Kidney glomerular epithelial cell (primary cell): ENCODE results near the gene VTA1.
"Not testable (repeated sequence)": the region's sequence is repeated elsewhere in the genome, so short reads cannot be mapped to it uniquely, and the experiment has no call there.

Experiments
- DNase-seq: peaks from one replicate; lab custom pipeline; 2025; lab: John Stamatoyannopoulos, UW

VTA1 gene

GRCh38 chr6:142146828-142147662 is at the start of gene VTA1, which contains the start of gene NMBR:
Gene VTA1, plus strand, starts transcription at chr6:142147263. Its CDS starts 25 bp downstream, at chr6:142147288.
Gene NMBR, minus strand, starts transcription at chr6:142147122. Its CDS starts 58,464 bp downstream, at chr6:142088658.
- peak; percentile 96 for DNase-seq

GRCh38 chr6:142104820-142105219 is 42.2 kb upstream of the VTA1 start:
- DNase-seq, result not testable (repeated sequence)

- not testable (repeated sequence) for DNase-seq
Observed at GRCh38 chr6:142110820-142111219, 36.2 kb upstream of the VTA1 start.

- peak; percentile 68 for DNase-seq
Observed at GRCh38 chr6:142112451-142113061, 34.5 kb upstream of the VTA1 start.

GRCh38 chr6:142117366-142117765 is 29.7 kb upstream of the VTA1 start:
- DNase-seq, result no peak

GRCh38 chr6:142118328-142118727 is 28.7 kb upstream of the VTA1 start:
- DNase-seq, result no peak

- no peak for DNase-seq
Observed at GRCh38 chr6:142118925-142119324, 28.1 kb upstream of the VTA1 start.

GRCh38 chr6:142121342-142121741 is 25.7 kb upstream of the VTA1 start:
- no peak for DNase-seq

GRCh38 chr6:142130814-142131213 is 16.2 kb upstream of the VTA1 start:
- no peak for DNase-seq

- DNase-seq, result no peak
Observed at GRCh38 chr6:142132625-142133024, 14.4 kb upstream of the VTA1 start, which contains the start of gene GJE1. Gene GJE1, plus strand, starts transcription at chr6:142132925. Its CDS starts 234 bp downstream, at chr6:142133159.

GRCh38 chr6:142138876-142139275 is 8.2 kb upstream of the VTA1 start:
- DNase-seq, result no peak

- not testable (repeated sequence) for DNase-seq
Observed at GRCh38 chr6:142141531-142141930, 5.5 kb upstream of the VTA1 start.

- DNase-seq, result peak; percentile 14
Observed at GRCh38 chr6:142152746-142153145, 5.7 kb downstream of the VTA1 start.

GRCh38 chr6:142153196-142153595 is 6.1 kb downstream of the VTA1 start:
- DNase-seq, result no peak

GRCh38 chr6:142154336-142154735 is 7.3 kb downstream of the VTA1 start:
- DNase-seq, result no peak

- DNase-seq, result no peak
Observed at GRCh38 chr6:142155091-142155490, 8.0 kb downstream of the VTA1 start.

GRCh38 chr6:142155895-142156757 is 9.1 kb downstream of the VTA1 start:
- DNase-seq, result peak; percentile 57

GRCh38 chr6:142156758-142157068 is 9.7 kb downstream of the VTA1 start:
- DNase-seq, result not testable (repeated sequence)

GRCh38 chr6:142162780-142163179 is 15.7 kb downstream of the VTA1 start:
- no peak for DNase-seq

GRCh38 chr6:142165227-142165626 is 18.2 kb downstream of the VTA1 start:
- DNase-seq, result no peak

GRCh38 chr6:142167071-142167470 is 20.0 kb downstream of the VTA1 start:
- no peak for DNase-seq

- no peak for DNase-seq
Observed at GRCh38 chr6:142167486-142167885, 20.4 kb downstream of the VTA1 start.
